ENCODE results near the gene PPP1CA.

- TF ChIP-seq POLR2A (IDR thresholded peaks at IDR 0.05) (no peak), CTCF (IDR thresholded peaks at IDR 0.05) (no peak)
Measured at GRCh38 chr11:67415501-67416304, 14.0 kb upstream of the PPP1CA start, which contains the start of gene CARNS1.
